Endothelial cell of umbilical vein (primary cell): Measurements from ENCODE around the gene CSMD2. TPM values are rescaled to one million over a fixed set of nuclear protein-coding genes. Genes with fewer than 3 reads are reported as not detected.

Experiments
- BruUV-seq: library from RNA; stranded (reverse); fragments of 400-500 nt; replicated peaks from 2 replicates; lab custom pipeline; 2021; lab: Mats Ljungman, UMichigan
- CTCF ChIA-PET: fragments of 300-600, 350-600 bp; sonication (Branson Sonifier 250); formaldehyde crosslinking; loops from one replicate; lab custom pipeline; 2021; ENCODE audit warnings: antibody characterized with exemption, inconsistent platforms; lab: Charles Lee
- POLR2A ChIA-PET: fragments of 300-600, 350-600 bp; sonication (Branson Sonifier 250); formaldehyde crosslinking; loops from one replicate; lab custom pipeline; 2021; ENCODE audit warnings: antibody characterized with exemption, inconsistent platforms; lab: Charles Lee
- DNase-seq: peaks from one replicate; pipeline ENCODE4 v3.0.0-alpha.2; 2011; ENCODE audit warnings: low read depth, low spot score
- FAIRE-seq: peaks from 2 replicates; lab custom pipeline; 2011; peaks lifted over from hg19 to GRCh38; lab: Jason Lieb, UNC
- H2AFZ ChIP-seq: 2 replicates; pipeline ENCODE4 v1.6.0; 2012; ENCODE audit warnings: low read depth, low read length, control low read depth, inconsistent platforms
- H3K27ac ChIP-seq: 2 replicates; pipeline ENCODE4 v1.5.1; 2011; ENCODE audit warnings: low read depth, mild to moderate bottlenecking, control low read depth, low read length, moderate library complexity; ENCODE audit not compliant: insufficient read depth
- H3K27me3 ChIP-seq, 2 experiments: 2 replicates each; pipeline versions ENCODE4 v1.6.0 to v1.6.1; 2011; ENCODE audit warnings: low read length in 2 of 2, mixed read lengths in 1 of 2; ENCODE audit not compliant: control insufficient read depth in 2 of 2, insufficient read depth in 2 of 2
- H3K36me3 ChIP-seq, 2 experiments: 2 replicates in 1 of 2; 3 replicates in 1 of 2; pipeline ENCODE4 v1.5.1; 2011; ENCODE audit warnings: low read length in 2 of 2, mild to moderate bottlenecking in 1 of 2, moderate library complexity in 1 of 2; ENCODE audit not compliant: control insufficient read depth in 2 of 2, insufficient read depth in 2 of 2; ENCODE audit errors: extremely low read depth in 1 of 2
- H3K4me1 ChIP-seq: 3 replicates; pipeline ENCODE4 v1.5.1; 2011; ENCODE audit warnings: mild to moderate bottlenecking, low read length; ENCODE audit not compliant: control insufficient read depth, insufficient read depth; ENCODE audit errors: extremely low read depth
- H3K4me2 ChIP-seq: 2 replicates; pipeline ENCODE4 v1.6.1; 2011; ENCODE audit warnings: low read length, control low read depth, mixed read lengths; ENCODE audit not compliant: insufficient read depth
- H3K4me3 ChIP-seq, 3 experiments: fragments of 200-600 bp in 1 of 3; sonication (generic), shearing (Covaris generic) in 1 of 3; replicated peaks in 1 of 3; 2 replicates each; pipeline ENCODE4 v1.5.1; 2011 to 2016; ENCODE audit warnings: control low read depth in 3 of 3, low read length in 3 of 3, mild to moderate bottlenecking in 2 of 3, inconsistent platforms in 1 of 3, low read depth in 1 of 3, moderate library complexity in 1 of 3; ENCODE audit not compliant: insufficient read depth in 1 of 3
- H3K79me2 ChIP-seq: 2 replicates; pipeline ENCODE4 v1.6.0; 2012; ENCODE audit warnings: low read length, inconsistent platforms; ENCODE audit not compliant: control insufficient read depth, insufficient read depth
- H3K9ac ChIP-seq: replicated peaks from 2 replicates; pipeline ENCODE3; 2011; ENCODE audit warnings: low read length, control low read depth; ENCODE audit not compliant: insufficient read depth; ENCODE audit errors: extremely low read depth
- H3K9me1 ChIP-seq: replicated peaks from 3 replicates; pipeline ENCODE4 v1.6.0; 2011; ENCODE audit warnings: mild to moderate bottlenecking, low read length; ENCODE audit not compliant: control insufficient read depth, insufficient read depth; ENCODE audit errors: extremely low read depth
- H3K9me3 ChIP-seq: replicated peaks from 2 replicates; pipeline ENCODE4 v1.5.1; 2012; ENCODE audit warnings: low read length, inconsistent platforms; ENCODE audit not compliant: control insufficient read depth, insufficient read depth
- H4K20me1 ChIP-seq: replicated peaks from 2 replicates; pipeline ENCODE3; 2011; ENCODE audit warnings: mild to moderate bottlenecking, low read length; ENCODE audit not compliant: control insufficient read depth, insufficient read depth; ENCODE audit errors: extremely low read depth
- CTCF ChIP-seq, 2 donors: IDR thresholded peaks; 1 replicate in 1 of 2; 2 replicates in 1 of 2; pipeline ENCODE4 v1.5.1; 2011; ENCODE audit warnings: low read length in 2 of 2, mild to moderate bottlenecking in 2 of 2, moderate library complexity in 2 of 2, control low read depth in 1 of 2, inconsistent platforms in 1 of 2, low read depth in 1 of 2; ENCODE audit not compliant: insufficient read depth in 1 of 2; ENCODE audit errors: extremely low read depth in 1 of 2
- EZH2 ChIP-seq: IDR thresholded peaks from 2 replicates; pipeline ENCODE4 v1.6.1; 2012; ENCODE audit warnings: borderline replicate concordance, low read depth, mild to moderate bottlenecking, moderate library complexity, low read length, inconsistent platforms; ENCODE audit not compliant: severe bottlenecking
- FOS ChIP-seq: IDR thresholded peaks from 2 replicates; pipeline ENCODE4 v1.6.1; 2011; ENCODE audit warnings: mild to moderate bottlenecking, low read length, moderate library complexity, borderline replicate concordance; ENCODE audit not compliant: insufficient read depth
- GATA2 ChIP-seq: IDR thresholded peaks from 2 replicates; pipeline ENCODE4 v1.7.0; 2011; ENCODE audit warnings: low read depth, mild to moderate bottlenecking, moderate library complexity, mixed read lengths, low read length; ENCODE audit not compliant: insufficient read length, insufficient read depth
- JUN ChIP-seq: IDR thresholded peaks from 2 replicates; pipeline ENCODE4 v1.6.1; 2011; ENCODE audit warnings: borderline replicate concordance, low read depth; ENCODE audit not compliant: insufficient read length, insufficient read depth
- MAX ChIP-seq: IDR thresholded peaks from 2 replicates; pipeline ENCODE4 v1.6.1; 2011; ENCODE audit not compliant: insufficient read depth, insufficient read length
- MYC ChIP-seq: IDR thresholded peaks from one replicate; pipeline ENCODE4 v1.6.1; 2011; ENCODE audit warnings: mild to moderate bottlenecking, low read depth, low read length
- POLR2A ChIP-seq: IDR thresholded peaks from 2 replicates; pipeline ENCODE4 v1.6.1; 2012; ENCODE audit warnings: low read depth, mild to moderate bottlenecking, control low read depth, low read length
- POLR2AphosphoS5 ChIP-seq: IDR thresholded peaks from 2 replicates; pipeline ENCODE4 v1.6.1; 2012; ENCODE audit warnings: low read depth, mild to moderate bottlenecking, control low read depth, low read length, moderate library complexity; ENCODE audit not compliant: insufficient read depth
- dilution Hi-C: fragments of 300-500 bp; cut with MboI; formaldehyde crosslinking; loops from one replicate; pipeline ENCODE4 v1.15.0; 2019; ENCODE audit warnings: low sequenced_read_pairs; ENCODE audit not compliant: extremely low pct_ligation_motif_present
- intact Hi-C: fragments of 100-400 bp; cut with micrococcal nuclease; formaldehyde crosslinking; loops from one replicate; pipeline ENCODE4 v1.10.0; 2022
- polyA plus RNA-seq, 4 experiments: library from polyadenylated mRNA; depleted of rRNA in 3 of 4; stranded (reverse) in 3 of 4; unstranded in 1 of 4; fragments of >200 nt; gene quantifications; 2 replicates each; pipeline versions ENCODE4 v1.2.1 to v1.2.3, GENCODE V29; 2011 to 2012; ENCODE audit warnings: missing spikeins in 1 of 4
- total RNA-seq: library from RNA; stranded (reverse); gene quantifications from 2 replicates; pipeline ENCODE4 v1.2.3, GENCODE V29; 2021

The CSMD2 gene
- total and polyA plus RNA-seq, 2 donors (not counting 3 experiments of a cell fraction or from before 2014, with no cell fraction given): under 0.01 TPM; not detected in 1

GRCh38 chr1:33738536-33738935 lies 426.5 kb downstream of the CSMD2 start:
- Histone ChIP-seq H3K27ac (no peak overlapping the region), H3K4me2 (no peak overlapping the region), H3K36me3 (no peaks in the 10 kb centered on the region), H4K20me1 (no peaks in the 10 kb centered on the region), H3K9ac (no peak overlapping the region), H3K27me3 (no peaks in the 10 kb centered on the region), H2AFZ (no peak overlapping the region), H3K9me3 (peaks cover 2% of the 10 kb centered on the region), H3K79me2 (no peaks in the 10 kb centered on the region), H3K4me1 (no peaks in the 10 kb centered on the region), H3K4me3 (no peak overlapping the region), H3K9me1 (no peaks in the 10 kb centered on the region)
- CTCF ChIA-PET: no interaction called here
- no peak for TF ChIP-seq CTCF (IDR thresholded peaks at IDR 0.05; ENCODE audit: extremely low read depth in 1 of 2, insufficient read depth in 1 of 2, low read depth in 1 of 2, low read length in 2 of 2)
- TF ChIP-seq FOS: no peak
- no peak for TF ChIP-seq POLR2AphosphoS5
- TF ChIP-seq JUN: no peak
- no peak for TF ChIP-seq POLR2A
- no peak for TF ChIP-seq GATA2
- TF ChIP-seq MYC: no peak
- TF ChIP-seq MAX: no peak
- no peak for TF ChIP-seq EZH2
- intact Hi-C loops: no loop called here
- DNase-seq (no peak), FAIRE-seq (no peak)
- BruUV-seq: no TSS peak
- POLR2A ChIA-PET: no interaction called here
- dilution Hi-C loops: no loop called here
